H9 (cell line): ENCODE data around the gene MYL1. TPM values are rescaled to one million over a fixed set of nuclear protein-coding genes. Genes with fewer than 3 reads are reported as not detected.
A peak's percentile ranks its signal among the peaks of the same experiment; 100 is the strongest.

ENCODE experiments used
- DNase-seq: peaks from one replicate; pipeline ENCODE4 v3.0.0-alpha.2; 2017
- H2AFZ ChIP-seq: one replicate; pipeline ENCODE4 v1.6.1; 2013; ENCODE audit warnings: mild to moderate bottlenecking, low read length, control low read depth, moderate library complexity
- H2AK5ac ChIP-seq: 2 replicates; pipeline ENCODE4 v1.6.1; 2013; ENCODE audit warnings: low read length, control low read depth, mixed read lengths; ENCODE audit not compliant: insufficient read length
- H2BK120ac ChIP-seq: one replicate; pipeline ENCODE4 v1.6.1; 2013; ENCODE audit warnings: low read depth, mild to moderate bottlenecking, low read length, control low read depth, inconsistent platforms; ENCODE audit not compliant: poor library complexity, severe bottlenecking
- H2BK12ac ChIP-seq: 2 replicates; pipeline ENCODE4 v1.6.1; 2013; ENCODE audit warnings: low read length, control low read depth, mixed read lengths, low read depth; ENCODE audit not compliant: insufficient read length
- H2BK15ac ChIP-seq: 2 replicates; pipeline ENCODE4 v1.6.1; 2013; ENCODE audit warnings: low read depth, low read length, control low read depth
- H2BK20ac ChIP-seq: one replicate; pipeline ENCODE4 v1.6.1; 2013; ENCODE audit warnings: low read depth, mild to moderate bottlenecking, low read length, control low read depth, inconsistent platforms; ENCODE audit not compliant: poor library complexity, severe bottlenecking
- H2BK5ac ChIP-seq: 2 replicates; pipeline ENCODE4 v1.6.1; 2013; ENCODE audit warnings: low read length, control low read depth, mixed read lengths; ENCODE audit not compliant: insufficient read length
- H3K14ac ChIP-seq: 2 replicates; pipeline ENCODE4 v1.6.1; 2013; ENCODE audit warnings: low read length, control low read depth; ENCODE audit not compliant: insufficient read depth
- H3K18ac ChIP-seq: 2 replicates; pipeline ENCODE4 v1.6.1; 2013; ENCODE audit warnings: low read depth, mild to moderate bottlenecking, mixed read lengths, low read length, control low read depth; ENCODE audit not compliant: insufficient read length
- H3K23ac ChIP-seq: 2 replicates; pipeline ENCODE4 v1.6.1; 2013; ENCODE audit warnings: low read length, control low read depth, mixed read lengths, low read depth; ENCODE audit not compliant: insufficient read length
- H3K23me2 ChIP-seq: 2 replicates; pipeline ENCODE4 v1.6.1; 2013; ENCODE audit warnings: low read depth, mild to moderate bottlenecking, mixed read lengths, low read length, control low read depth; ENCODE audit not compliant: insufficient read length, poor library complexity, severe bottlenecking
- H3K27ac ChIP-seq: 2 replicates; pipeline ENCODE4 v1.5.1; 2013; ENCODE audit warnings: low read length, control low read depth, mixed read lengths, low read depth; ENCODE audit not compliant: insufficient read length
- H3K27me3 ChIP-seq: 2 replicates; pipeline ENCODE4 v1.6.1; 2013; ENCODE audit warnings: low read length, control low read depth, inconsistent platforms; ENCODE audit not compliant: insufficient read depth
- H3K4ac ChIP-seq: 2 replicates; pipeline ENCODE4 v1.6.1; 2013; ENCODE audit warnings: low read depth, mild to moderate bottlenecking, control low read depth, inconsistent platforms, low read length, moderate library complexity
- H3K4me1 ChIP-seq: 2 replicates; pipeline ENCODE4 v1.6.1; 2013; ENCODE audit warnings: low read length, control low read depth, inconsistent platforms; ENCODE audit not compliant: insufficient read depth
- H3K4me2 ChIP-seq: 2 replicates; pipeline ENCODE4 v1.6.1; 2013; ENCODE audit warnings: low read length, control low read depth, mixed read lengths; ENCODE audit not compliant: insufficient read length, insufficient read depth
- H3K56ac ChIP-seq: 2 replicates; pipeline ENCODE4 v1.6.1; 2013; ENCODE audit warnings: low read depth, mild to moderate bottlenecking, mixed read lengths, low read length, control low read depth; ENCODE audit not compliant: insufficient read length
- H3K79me1 ChIP-seq: 2 replicates; pipeline ENCODE4 v1.6.1; 2013; ENCODE audit warnings: low read depth, mild to moderate bottlenecking, moderate library complexity, low read length, control low read depth, inconsistent platforms; ENCODE audit not compliant: insufficient read depth, poor library complexity, severe bottlenecking
- H3K79me2 ChIP-seq: 2 replicates; pipeline ENCODE4 v1.6.1; 2013; ENCODE audit warnings: low read length, control low read depth, inconsistent platforms; ENCODE audit not compliant: insufficient read depth
- H3K9ac ChIP-seq: 2 replicates; pipeline ENCODE4 v1.6.1; 2013; ENCODE audit warnings: low read length, control low read depth, mixed read lengths; ENCODE audit not compliant: insufficient read length; ENCODE audit errors: extremely low read depth
- H3K9me3 ChIP-seq: one replicate; pipeline ENCODE4 v1.6.1; 2013; ENCODE audit warnings: low read depth, low read length, inconsistent platforms; ENCODE audit not compliant: control insufficient read depth
- H3T11ph ChIP-seq: one replicate; pipeline ENCODE4 v1.6.1; 2013; ENCODE audit warnings: mild to moderate bottlenecking, low read length, control low read depth, inconsistent platforms
- H4K20me1 ChIP-seq: one replicate; pipeline ENCODE4 v1.6.1; 2013; ENCODE audit not compliant: control insufficient read depth, insufficient read length, insufficient read depth
- H4K5ac ChIP-seq: 2 replicates; pipeline ENCODE4 v1.6.1; 2013; ENCODE audit warnings: low read depth, mild to moderate bottlenecking, mixed read lengths, low read length, control low read depth; ENCODE audit not compliant: insufficient read length
- H4K8ac ChIP-seq: replicated peaks from 2 replicates; pipeline ENCODE4 v1.6.1; 2013; ENCODE audit warnings: low read length, control low read depth, mixed read lengths, low read depth; ENCODE audit not compliant: insufficient read length
- H4K91ac ChIP-seq: 2 replicates; pipeline ENCODE4 v1.6.1; 2013; ENCODE audit warnings: low read depth, mild to moderate bottlenecking, moderate library complexity, mixed read lengths, low read length, control low read depth; ENCODE audit not compliant: insufficient read length
- H3K27ac Mint-ChIP-seq, 3 experiments: 2 replicates in 2 of 3; 3 replicates in 1 of 3; pipeline ENCODE4 v1.8.0; 2020 to 2021; ENCODE audit warnings: mixed read lengths in 3 of 3, mild to moderate bottlenecking in 1 of 3, moderate library complexity in 1 of 3
- H3K27me3 Mint-ChIP-seq: 2 replicates; pipeline ENCODE4 v1.8.0; 2021; ENCODE audit warnings: low read depth, mild to moderate bottlenecking, moderate library complexity, mixed read lengths
- H3K36me3 Mint-ChIP-seq, 3 experiments: 2 replicates in 2 of 3; 3 replicates in 1 of 3; pipeline ENCODE4 v1.8.0; 2020 to 2021; ENCODE audit warnings: low read depth in 3 of 3, mixed read lengths in 3 of 3; ENCODE audit not compliant: insufficient read depth in 1 of 3
- H3K4me1 Mint-ChIP-seq, 2 experiments: 2 replicates each; pipeline ENCODE4 v1.8.0; 2020; ENCODE audit warnings: mixed read lengths in 2 of 2
- H3K4me3 Mint-ChIP-seq, 2 experiments: 2 replicates in 1 of 2; 3 replicates in 1 of 2; pipeline ENCODE4 v1.8.0; 2020 to 2021; ENCODE audit warnings: mild to moderate bottlenecking in 2 of 2, mixed read lengths in 2 of 2, moderate library complexity in 1 of 2
- H3K9me3 Mint-ChIP-seq, 2 experiments: 2 replicates in 1 of 2; 3 replicates in 1 of 2; pipeline ENCODE4 v1.8.0; 2020; ENCODE audit warnings: mild to moderate bottlenecking in 2 of 2, mixed read lengths in 2 of 2, moderate library complexity in 1 of 2
- WGBS: extraction: QIAGEN DNeasy Blood & Tissue Kit; methylation state at CpG from one replicate; pipeline ENCODE4 v1.1.7; 2013; ENCODE audit warnings: missing lambda C conversion rate, low lambda C conversion rate, mixed read lengths; ENCODE audit not compliant: insufficient read length; ENCODE audit errors: extremely low coverage; 5-methylcytosine and 5-hydroxymethylcytosine counted together
- total RNA-seq: library from RNA; stranded (reverse); gene quantifications from 2 replicates; pipeline ENCODE4 v1.2.1, GENCODE V29; 2021
- TF ChIP-seq, protein P1 (sequence below): fragments of 200-600 bp; sonication (generic); conservative IDR thresholded peaks from 3 replicates; pipeline ENCODE4 v1.8.0; 2021; ENCODE audit warnings: antibody characterized with exemption, mild to moderate bottlenecking

The MYL1 gene
- total RNA-seq, 1 experiment from 2014 or later: not detected

- H3K4me1 ChIP-seq: no peaks in the 10 kb centered on the region
- no peak overlapping the region for H3T11ph ChIP-seq
- no peak overlapping the region for H2AFZ ChIP-seq
- Mint-ChIP-seq H3K4me1 (no peaks in the 10 kb centered on the region), H3K36me3 (no peaks in the 10 kb centered on the region), H3K4me3 (no peak overlapping the region), H3K9me3 (peaks cover 3 to 6% of the 10 kb centered on the region in 2 experiments; a peak in 3 of 5 replicates), H3K27me3 (no peaks in the 10 kb centered on the region), H3K27ac (peak overlapping the region in 2 of 3 experiments; percentile 29 to 55; a peak in 1 of 7 replicates)
- H3K27me3 ChIP-seq: no peaks in the 10 kb centered on the region
- no peak overlapping the region for H3K56ac ChIP-seq
- H4K5ac ChIP-seq: no peak overlapping the region
- H3K18ac ChIP-seq: no peak overlapping the region
- H3K4ac ChIP-seq: no peak overlapping the region
- H3K9me3 ChIP-seq: no peaks in the 10 kb centered on the region
- peak; percentile 35 for DNase-seq
- no peak overlapping the region for H2BK20ac ChIP-seq
- no peak overlapping the region for H4K8ac ChIP-seq
- no peak overlapping the region for H3K9ac ChIP-seq
- no peak overlapping the region for H3K4me2 ChIP-seq
- no CpG with 5 or more reads among the region's 3 CpGs for WGBS
- H3K79me1 ChIP-seq: no peaks in the 10 kb centered on the region
- H2BK120ac ChIP-seq: no peak overlapping the region
- TF ChIP-seq, protein P1, sequence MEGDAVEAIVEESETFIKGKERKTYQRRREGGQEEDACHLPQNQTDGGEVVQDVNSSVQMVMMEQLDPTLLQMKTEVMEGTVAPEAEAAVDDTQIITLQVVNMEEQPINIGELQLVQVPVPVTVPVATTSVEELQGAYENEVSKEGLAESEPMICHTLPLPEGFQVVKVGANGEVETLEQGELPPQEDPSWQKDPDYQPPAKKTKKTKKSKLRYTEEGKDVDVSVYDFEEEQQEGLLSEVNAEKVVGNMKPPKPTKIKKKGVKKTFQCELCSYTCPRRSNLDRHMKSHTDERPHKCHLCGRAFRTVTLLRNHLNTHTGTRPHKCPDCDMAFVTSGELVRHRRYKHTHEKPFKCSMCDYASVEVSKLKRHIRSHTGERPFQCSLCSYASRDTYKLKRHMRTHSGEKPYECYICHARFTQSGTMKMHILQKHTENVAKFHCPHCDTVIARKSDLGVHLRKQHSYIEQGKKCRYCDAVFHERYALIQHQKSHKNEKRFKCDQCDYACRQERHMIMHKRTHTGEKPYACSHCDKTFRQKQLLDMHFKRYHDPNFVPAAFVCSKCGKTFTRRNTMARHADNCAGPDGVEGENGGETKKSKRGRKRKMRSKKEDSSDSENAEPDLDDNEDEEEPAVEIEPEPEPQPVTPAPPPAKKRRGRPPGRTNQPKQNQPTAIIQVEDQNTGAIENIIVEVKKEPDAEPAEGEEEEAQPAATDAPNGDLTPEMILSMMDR: no peak
- no peak overlapping the region for H3K27ac ChIP-seq
- H4K91ac ChIP-seq: no peak overlapping the region
- no peak overlapping the region for H3K14ac ChIP-seq
- no peaks in the 10 kb centered on the region for H4K20me1 ChIP-seq
- H3K79me2 ChIP-seq: no peaks in the 10 kb centered on the region
- H2AK5ac ChIP-seq: no peak overlapping the region
- no peak overlapping the region for H2BK15ac ChIP-seq
- no peak overlapping the region for H2BK5ac ChIP-seq
- no peak overlapping the region for H3K23ac ChIP-seq
- H2BK12ac ChIP-seq: no peak overlapping the region
- no peaks in the 10 kb centered on the region for H3K23me2 ChIP-seq
These were observed 42.0 kb upstream of the MYL1 start for GRCh38 chr2:210356944-210357343.
